HG02943 (cell line): ENCODE measurements around the gene TRIM56.
"Not testable (repeated sequence)": the region's sequence is repeated elsewhere in the genome, so short reads cannot be mapped to it uniquely, and the experiment has no call there.

ENCODE experiments used
- ATAC-seq: cut with Tn5 transposase; IDR thresholded peaks from one replicate; pipeline ENCODE4 v1.9.1; 2021; ENCODE audit warnings: mild to moderate bottlenecking, low read depth, moderate library complexity; ENCODE audit not compliant: unreplicated experiment

The TRIM56 gene

GRCh38 chr7:101088858-101089529 lies 3.7 kb downstream of the TRIM56 start:
- no peak for ATAC-seq

DNA sequence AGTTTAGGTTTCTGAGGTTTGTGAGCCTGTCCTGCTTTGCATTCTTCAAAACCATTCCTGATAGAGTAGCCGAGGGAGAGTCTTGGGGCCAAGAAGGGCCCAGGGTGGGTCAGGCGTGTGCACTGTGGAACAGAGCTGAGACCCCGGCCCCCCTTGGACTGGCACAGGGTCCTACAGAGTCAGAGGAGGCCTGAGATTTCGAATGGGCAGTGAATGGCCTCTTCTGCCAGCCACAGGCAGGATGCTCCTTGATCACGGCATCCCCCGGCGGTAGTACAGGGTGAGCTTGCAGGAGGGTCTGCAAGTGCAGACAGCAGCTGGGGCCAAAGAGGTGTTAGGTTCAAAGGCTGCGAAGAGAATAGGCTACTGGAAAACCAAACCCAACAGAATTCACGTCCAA lies 4.6 kb downstream of the TRIM56 start:
- ATAC-seq: no peak

DNA sequence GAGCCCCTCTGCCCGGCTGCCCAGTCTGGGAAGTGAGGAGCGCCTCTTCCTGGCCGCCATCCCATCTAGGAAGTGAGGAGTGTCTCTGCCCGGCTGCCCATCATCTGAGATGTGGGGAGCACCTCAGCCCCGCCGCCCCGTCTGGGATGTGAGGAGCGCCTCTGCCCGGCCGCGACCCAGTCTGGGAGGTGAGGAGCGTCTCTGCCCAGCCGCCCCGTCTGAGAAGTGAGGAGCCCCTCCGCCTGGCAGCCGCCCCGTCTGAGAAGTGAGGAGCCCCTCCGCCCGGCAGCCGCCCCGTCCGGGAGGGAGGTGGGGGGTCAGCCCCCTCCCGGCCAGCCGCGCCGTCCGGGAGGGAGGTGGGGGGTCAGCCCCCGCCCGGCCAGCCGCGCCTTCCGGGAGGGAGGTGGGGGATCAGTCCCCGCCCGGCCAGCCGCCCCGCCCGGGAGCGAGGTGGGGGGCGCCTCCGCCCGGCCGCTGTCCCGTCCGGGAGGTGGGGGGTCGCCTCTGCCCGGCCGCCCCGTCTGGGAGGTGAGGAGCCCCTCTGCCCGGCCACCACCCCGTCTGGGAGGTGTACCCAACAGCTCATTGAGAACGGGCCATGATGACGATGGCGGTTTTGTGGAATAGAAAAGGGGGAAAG lies 7.1 kb downstream of the TRIM56 start:
- not testable (repeated sequence) for ATAC-seq

DNA sequence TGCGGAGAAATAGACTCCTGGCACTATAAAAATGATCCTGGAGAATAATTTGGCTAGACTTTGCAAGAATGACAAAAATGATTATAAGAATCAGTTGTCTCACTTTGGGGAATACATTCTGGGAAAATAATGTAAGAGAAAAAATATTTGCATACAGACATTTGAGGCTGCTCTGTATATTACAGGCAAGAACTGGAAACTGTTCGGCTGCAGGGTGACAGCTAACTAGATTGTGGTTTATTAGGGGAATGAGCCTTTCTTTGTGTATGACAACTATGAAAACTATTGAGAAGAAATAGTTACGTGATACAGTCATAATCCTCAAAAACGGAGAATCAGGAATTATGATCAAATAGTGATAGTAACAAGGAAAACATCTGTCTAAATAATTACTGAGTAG lies 8.6 kb downstream of the TRIM56 start:
- no peak for ATAC-seq

DNA sequence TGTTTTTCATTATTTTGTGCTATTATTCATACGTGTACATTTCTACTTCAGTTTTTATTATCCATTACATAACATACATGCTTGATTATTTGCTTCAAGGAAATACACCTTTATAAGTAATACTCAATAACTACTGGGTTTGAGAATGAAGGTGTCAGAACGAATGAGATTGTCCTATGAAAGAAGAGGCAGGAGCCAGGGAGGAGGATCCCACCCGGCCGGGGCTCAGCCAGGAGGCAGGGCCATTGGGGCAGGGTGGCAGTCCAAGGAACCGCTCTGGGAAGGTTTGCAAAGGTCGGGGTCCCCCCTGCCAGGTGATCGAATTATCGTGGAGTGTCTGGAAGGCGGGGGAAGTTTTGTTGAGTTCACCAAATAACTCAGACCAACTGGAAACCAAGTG lies 9.1 kb downstream of the TRIM56 start:
- no peak for ATAC-seq

DNA sequence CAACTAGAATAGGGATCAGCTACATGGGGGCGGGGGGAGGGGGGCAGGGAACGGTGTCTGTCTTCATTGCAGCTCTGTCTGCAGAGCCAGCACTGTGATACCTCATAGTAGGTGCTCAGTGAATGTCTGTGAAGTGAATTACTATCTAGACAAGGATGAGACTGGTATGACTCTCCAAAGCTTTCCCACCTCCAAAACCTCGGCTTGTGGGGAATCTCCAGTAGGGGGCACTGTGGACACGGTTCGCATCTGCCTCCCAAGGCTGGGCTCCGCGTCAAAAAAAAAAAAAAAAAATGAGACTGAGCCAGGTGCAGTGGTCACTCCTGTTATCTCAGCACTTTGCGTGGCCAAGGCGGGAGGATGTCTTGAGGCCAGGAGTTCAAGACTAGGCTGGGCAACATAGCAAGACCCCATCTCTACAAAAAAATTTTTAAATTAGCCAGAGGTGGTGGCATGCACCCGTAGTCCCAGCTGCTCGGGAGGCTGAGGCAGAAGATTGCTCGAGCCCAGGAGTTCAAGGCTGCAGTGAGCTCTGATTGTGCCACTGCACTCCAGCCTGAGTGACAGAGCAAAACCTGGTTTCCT lies 9.6 kb downstream of the TRIM56 start:
- ATAC-seq: no peak

GRCh38 chr7:101096331-101096956 lies 11.2 kb downstream of the TRIM56 start:
- ATAC-seq: no peak

DNA sequence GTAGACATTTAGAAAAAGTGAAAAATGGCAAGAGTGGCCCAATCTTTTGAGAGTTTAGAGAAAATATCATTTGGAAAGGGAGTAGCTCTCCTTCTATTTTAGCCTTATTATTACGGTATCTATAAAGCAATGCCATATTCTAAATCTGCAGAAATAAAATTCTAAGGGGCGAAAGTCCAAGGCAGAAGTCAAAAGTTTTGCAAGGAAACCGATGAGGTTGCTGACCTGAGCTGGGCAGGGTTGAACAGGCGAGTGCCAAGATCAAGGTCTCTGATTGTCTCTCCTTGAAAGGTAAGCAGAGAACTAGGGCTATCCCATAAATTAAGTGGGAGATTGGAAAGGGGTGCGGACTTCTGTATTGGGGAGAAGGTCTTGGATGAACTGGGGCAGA lies 11.7 kb downstream of the TRIM56 start:
- no peak for ATAC-seq

DNA sequence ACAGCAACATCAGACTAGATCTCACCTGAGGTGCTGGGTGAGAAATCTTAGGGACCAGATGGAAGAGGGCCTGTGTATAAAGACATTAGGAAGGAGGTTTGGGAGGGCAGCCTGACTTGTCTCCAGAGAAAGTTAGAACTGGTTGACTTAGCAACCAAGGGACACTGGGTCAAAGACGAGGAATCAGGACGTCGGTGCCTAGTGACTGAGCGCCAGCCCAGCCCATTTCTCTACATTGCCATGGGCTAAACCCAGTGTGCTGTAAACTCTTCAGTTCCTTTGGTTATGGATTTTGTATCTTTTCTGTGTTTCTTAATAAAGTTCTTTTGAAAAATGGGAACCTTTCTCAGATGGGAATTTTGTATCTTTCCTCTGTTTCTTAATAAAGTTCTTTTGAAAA lies 12.3 kb downstream of the TRIM56 start:
- no peak for ATAC-seq

DNA sequence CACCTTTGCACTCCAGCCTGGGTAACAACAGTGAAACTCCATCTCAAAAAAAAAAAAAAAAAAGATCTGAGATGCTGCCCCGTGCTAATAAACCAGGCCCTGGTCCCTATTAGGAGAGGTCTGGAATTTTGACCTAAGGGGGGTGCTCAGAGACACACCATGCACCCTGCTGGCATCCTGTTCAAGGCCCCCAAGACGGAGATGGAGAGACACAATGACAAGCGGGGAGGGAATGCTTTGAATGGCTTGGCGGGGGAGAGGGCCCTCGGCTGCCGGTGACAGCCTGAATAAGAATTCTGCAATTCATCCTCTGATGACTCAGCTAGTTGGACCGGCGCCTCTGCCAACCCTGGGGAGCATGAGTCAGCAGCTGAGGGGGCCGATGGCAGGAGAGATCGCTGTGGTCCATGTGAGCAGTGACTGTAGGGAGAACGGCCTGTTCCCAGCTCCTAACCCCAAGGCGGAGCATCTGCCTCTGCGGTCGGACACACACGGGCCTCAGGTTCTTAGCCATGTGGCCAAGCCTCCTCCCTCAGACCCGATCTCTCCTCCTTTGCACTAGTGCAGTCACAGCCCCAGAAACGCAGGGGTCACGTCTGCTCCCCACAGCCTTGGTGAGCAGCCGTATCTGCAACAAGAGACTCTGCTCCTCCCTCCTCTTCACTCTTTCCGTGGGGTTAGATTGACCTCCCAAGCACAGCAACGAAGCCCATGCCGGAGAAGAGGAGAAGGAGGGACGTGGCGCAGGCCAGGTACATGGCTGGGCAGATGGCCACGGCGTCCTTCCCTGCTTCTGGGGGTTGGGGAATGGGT lies 14.9 kb downstream of the TRIM56 start:
- ATAC-seq: no peak

- no peak for ATAC-seq
Observed at GRCh38 chr7:101100858-101101847, 15.9 kb downstream of the TRIM56 start.

GRCh38 chr7:101102026-101102425 lies 16.7 kb downstream of the TRIM56 start:
- ATAC-seq: no peak

GRCh38 chr7:101103701-101104100 lies 18.4 kb downstream of the TRIM56 start:
- not testable (repeated sequence) for ATAC-seq

DNA sequence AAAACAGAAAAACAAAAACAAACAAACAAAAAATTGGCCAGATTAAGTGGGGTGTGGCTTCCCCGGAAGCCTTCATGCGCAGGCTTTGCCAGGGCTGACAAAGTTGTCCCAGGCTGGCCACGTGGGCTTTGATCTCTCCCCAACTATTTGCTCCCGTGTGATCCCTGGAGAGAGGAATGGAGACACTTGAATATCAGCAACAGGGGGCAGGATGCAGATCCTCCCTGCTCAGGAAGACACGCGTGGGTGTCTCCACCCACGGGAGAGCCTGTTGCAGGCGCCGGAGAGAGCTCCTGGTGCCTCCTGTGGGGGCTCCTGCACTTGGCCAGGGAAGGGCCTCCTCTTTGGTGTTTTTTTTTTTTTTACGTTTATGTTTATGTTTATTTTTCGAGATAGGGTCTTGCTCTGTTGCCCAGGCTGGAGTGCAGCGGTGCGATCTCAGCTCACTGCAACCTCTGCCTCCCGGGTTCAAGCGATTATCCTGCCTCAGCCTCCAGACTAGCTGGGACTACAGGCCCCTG lies 19.0 kb downstream of the TRIM56 start:
- no peak for ATAC-seq

GRCh38 chr7:101104799-101105198 lies 19.5 kb downstream of the TRIM56 start:
- no peak for ATAC-seq

DNA sequence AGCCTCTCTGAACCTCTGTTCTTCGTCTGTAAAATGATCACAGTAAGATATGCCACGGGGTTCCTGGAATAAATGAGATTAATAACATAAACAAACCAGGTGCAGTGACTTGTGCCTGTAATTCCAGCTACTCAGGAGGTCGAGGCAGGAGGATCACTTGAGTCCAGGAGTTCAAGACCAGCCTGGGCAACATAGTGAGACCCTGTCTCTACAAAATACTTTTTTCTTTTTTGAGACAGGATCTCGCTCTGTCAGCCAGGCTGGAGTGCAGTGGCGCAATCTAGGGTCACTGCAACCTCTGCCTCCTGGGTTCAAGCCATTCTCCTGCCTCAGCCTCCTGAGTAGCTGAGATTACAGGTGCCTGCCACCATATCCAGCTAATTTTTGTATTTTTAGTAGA lies 20.0 kb downstream of the TRIM56 start:
- ATAC-seq: not testable (repeated sequence)

GRCh38 chr7:101106386-101106785 lies 21.1 kb downstream of the TRIM56 start:
- ATAC-seq: no peak

DNA sequence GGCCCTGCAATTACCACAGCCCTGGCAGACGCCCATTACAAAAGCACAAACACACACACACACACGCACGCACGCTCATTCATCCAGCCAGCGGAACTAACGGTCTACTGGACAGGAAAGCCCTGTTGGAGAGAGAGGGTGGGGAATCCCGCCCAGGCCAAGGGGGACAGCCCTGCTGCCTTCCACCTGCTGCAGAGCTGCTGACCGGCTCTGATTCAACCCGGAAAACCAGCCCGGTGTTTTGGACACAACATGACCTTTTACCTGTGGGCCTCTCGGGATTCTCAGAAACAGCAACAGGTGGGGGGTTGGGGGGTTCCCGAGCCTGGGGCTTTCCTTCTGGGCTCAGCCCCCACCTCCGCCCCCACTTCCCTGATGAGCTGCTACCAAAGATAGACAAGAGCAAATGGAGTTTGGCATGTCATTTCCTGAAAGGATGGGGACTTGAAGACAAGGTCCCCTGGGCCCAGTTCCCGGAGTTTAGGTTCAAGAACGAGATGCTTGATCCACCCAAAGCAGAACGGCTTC lies 23.1 kb downstream of the TRIM56 start:
- ATAC-seq: no peak

GRCh38 chr7:101108961-101109360 lies 23.7 kb downstream of the TRIM56 start:
- no peak for ATAC-seq
